Prostate gland (tissue), 2 donors: ENCODE data around the gene TLE1. TPM values are rescaled to one million over a fixed set of nuclear protein-coding genes. Genes with fewer than 3 reads are reported as not detected.
"Not testable (repeated sequence)": the region's sequence is repeated elsewhere in the genome, so short reads cannot be mapped to it uniquely, and the experiment has no call there.

Experiments used
- DNase-seq: peaks from one replicate; pipeline ENCODE4 v3.0.0-alpha.2; 2019; ENCODE audit warnings: low spot score
- H3K27ac ChIP-seq, 2 donors: fragments of 200-600 bp; sonication (generic); 2 replicates each; pipeline ENCODE4 v1.5.1; 2017 to 2019
- H3K27me3 ChIP-seq: fragments of 200-600 bp; sonication (generic); replicated peaks from 2 replicates; pipeline ENCODE4 v1.5.1; 2019; ENCODE audit not compliant: insufficient read depth
- H3K36me3 ChIP-seq, 2 donors: fragments of 200-600 bp; sonication (generic); 1 replicate in 1 of 2; 2 replicates in 1 of 2; pipeline versions ENCODE4 v1.5.1 to v1.8.1; 2017 to 2019
- H3K4me1 ChIP-seq: fragments of 200-600 bp; sonication (generic); replicated peaks from 2 replicates; pipeline ENCODE4 v1.5.1; 2019
- H3K4me3 ChIP-seq, 2 donors: fragments of 200-600 bp; sonication (generic); 2 replicates each; pipeline ENCODE4 v1.5.1; 2017 to 2019
- H3K9me3 ChIP-seq: fragments of 200-600 bp; sonication (generic); 2 replicates; pipeline ENCODE4 v1.5.1; 2017
- POLR2A ChIP-seq: fragments of 450-650 bp; IDR thresholded peaks from one replicate; pipeline ENCODE4 v1.6.1; 2016; ENCODE audit warnings: antibody characterized with exemption, mild to moderate bottlenecking
- POLR2AphosphoS5 ChIP-seq: sonication (generic); formaldehyde crosslinking; IDR thresholded peaks from one replicate; pipeline ENCODE4 v1.6.1; 2017; ENCODE audit warnings: antibody characterized with exemption
- WGBS: methylation state at CpG from one replicate; pipeline ENCODE4 v1.1.5; 2018; 5-methylcytosine and 5-hydroxymethylcytosine counted together
- intact Hi-C: fragments of 100-400 bp; cut with DNase I; formaldehyde crosslinking; loops from one replicate; pipeline ENCODE4 v1.14.2; 2022
- total RNA-seq, 2 donors: library from RNA; depleted of rRNA; stranded (reverse); fragments of >200 nt; gene quantifications; one replicate each; pipeline ENCODE4 v1.1.0, GENCODE V29; 2016
- TF ChIP-seq, protein P1 (sequence below), 4 experiments: fragments of 200-600 bp in 2 of 4; fragments of 450-650 bp in 2 of 4; sonication (generic) in 2 of 4; IDR thresholded peaks; 1 replicate in 3 of 4; 2 replicates in 1 of 4; pipeline ENCODE4 v1.5.1; 2016 to 2019; ENCODE audit warnings: antibody characterized with exemption in 4 of 4, mild to moderate bottlenecking in 2 of 4, moderate library complexity in 2 of 4

TLE1 gene
- total RNA-seq, 2 donors from 2014 or later, result 61.0 to 89.5 TPM

DNA sequence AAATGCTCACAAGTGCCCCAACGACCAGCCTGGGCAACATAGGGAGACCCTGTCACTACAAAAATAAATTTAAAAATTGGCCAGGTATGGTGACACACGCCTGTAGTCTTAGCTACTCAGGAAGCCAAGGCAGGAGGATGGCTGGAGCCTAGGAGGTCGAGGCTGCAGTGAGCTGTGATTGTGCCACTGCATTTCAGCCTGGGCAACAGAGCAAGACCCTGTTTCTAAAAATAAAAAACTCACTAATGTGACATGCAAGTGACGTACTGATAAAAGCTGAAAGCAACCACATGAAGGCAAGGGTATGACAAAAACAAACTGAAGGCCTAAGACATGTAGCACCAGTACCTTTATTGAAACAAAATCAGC is 81.1 kb downstream of the TLE1 start:
- no peaks in the 10 kb centered on the region for H3K4me1 ChIP-seq

GRCh38 chr9:81607593-81608288 is 81.6 kb downstream of the TLE1 start:
- Histone ChIP-seq H3K27ac (no peak overlapping the region), H3K27me3 (no peaks in the 10 kb centered on the region), H3K36me3 (no peaks in the 10 kb centered on the region), H3K4me3 (no peak overlapping the region), H3K9me3 (no peaks in the 10 kb centered on the region), H3K4me1 (no peaks in the 10 kb centered on the region)
- WGBS, result 70% methylated on average over 5 of the region's 5 CpGs
- TF ChIP-seq, protein P1, sequence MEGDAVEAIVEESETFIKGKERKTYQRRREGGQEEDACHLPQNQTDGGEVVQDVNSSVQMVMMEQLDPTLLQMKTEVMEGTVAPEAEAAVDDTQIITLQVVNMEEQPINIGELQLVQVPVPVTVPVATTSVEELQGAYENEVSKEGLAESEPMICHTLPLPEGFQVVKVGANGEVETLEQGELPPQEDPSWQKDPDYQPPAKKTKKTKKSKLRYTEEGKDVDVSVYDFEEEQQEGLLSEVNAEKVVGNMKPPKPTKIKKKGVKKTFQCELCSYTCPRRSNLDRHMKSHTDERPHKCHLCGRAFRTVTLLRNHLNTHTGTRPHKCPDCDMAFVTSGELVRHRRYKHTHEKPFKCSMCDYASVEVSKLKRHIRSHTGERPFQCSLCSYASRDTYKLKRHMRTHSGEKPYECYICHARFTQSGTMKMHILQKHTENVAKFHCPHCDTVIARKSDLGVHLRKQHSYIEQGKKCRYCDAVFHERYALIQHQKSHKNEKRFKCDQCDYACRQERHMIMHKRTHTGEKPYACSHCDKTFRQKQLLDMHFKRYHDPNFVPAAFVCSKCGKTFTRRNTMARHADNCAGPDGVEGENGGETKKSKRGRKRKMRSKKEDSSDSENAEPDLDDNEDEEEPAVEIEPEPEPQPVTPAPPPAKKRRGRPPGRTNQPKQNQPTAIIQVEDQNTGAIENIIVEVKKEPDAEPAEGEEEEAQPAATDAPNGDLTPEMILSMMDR (IDR thresholded peaks at IDR 0.05), result no peak
- TF ChIP-seq POLR2AphosphoS5 (no peak), POLR2A (no peak)
- DNase-seq, result no peak
- intact Hi-C loops, result no loop called here

More for the DNA sequence above, 81.1 kb downstream of the TLE1 start:
- Histone ChIP-seq H3K27ac (no peak overlapping the region), H3K27me3 (no peaks in the 10 kb centered on the region), H3K9me3 (no peaks in the 10 kb centered on the region), H3K4me3 (no peak overlapping the region), H3K36me3 (no peaks in the 10 kb centered on the region)
- intact Hi-C loops, result no loop called here
- no peak for DNase-seq
- WGBS, result 83% methylated on average over 4 of the region's 4 CpGs
- no peak for TF ChIP-seq POLR2AphosphoS5
- TF ChIP-seq POLR2A, result no peak
- TF ChIP-seq, protein P1 (IDR thresholded peaks at IDR 0.05), result no peak

DNA sequence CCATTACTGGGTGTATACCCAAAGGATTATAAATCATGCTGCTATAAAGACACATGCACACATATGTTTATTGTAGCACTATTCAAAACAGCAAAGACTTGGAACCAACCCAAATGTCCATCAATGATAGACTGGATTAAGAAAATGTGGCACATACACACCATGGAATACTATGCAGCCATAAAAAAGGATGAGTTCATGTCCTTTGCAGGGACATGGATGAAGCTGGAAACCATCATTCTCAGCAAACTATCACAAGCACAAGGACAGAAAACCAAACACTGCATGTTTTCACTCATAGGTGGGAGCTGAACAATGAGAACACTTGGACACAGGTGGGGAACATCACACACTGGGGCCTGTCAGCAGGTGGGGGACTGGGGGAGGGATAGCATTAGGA is 83.1 kb downstream of the TLE1 start:
- H3K9me3 ChIP-seq, DNase-seq, H3K27ac ChIP-seq, H3K4me3 ChIP-seq, intact Hi-C loops, H3K36me3 ChIP-seq, H3K27me3 ChIP-seq, H3K4me1 ChIP-seq: not testable (repeated sequence)

DNA sequence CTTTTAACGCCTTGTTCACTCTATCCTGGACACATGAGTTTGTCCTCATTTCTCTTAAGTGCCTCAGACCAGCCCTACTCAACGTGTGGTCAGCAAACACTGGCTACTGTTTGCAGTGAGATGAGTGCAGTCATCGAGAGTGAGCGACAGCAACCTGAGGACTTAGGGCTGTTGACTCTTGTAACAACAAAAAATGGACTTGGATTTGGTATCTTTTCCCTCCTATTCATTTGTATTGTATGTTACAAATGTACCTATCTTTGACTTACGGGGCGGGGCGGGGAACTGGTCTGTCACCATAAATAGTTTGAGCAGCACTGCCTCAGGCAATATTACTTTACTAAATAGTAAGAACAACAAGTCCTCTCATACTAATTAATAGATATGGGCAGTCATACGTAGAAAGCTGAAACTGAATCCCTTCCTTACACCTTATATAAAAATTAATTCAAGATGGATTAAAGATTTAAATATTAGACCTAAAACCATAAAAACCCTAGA is 84.1 kb downstream of the TLE1 start:
- DNase-seq, result no peak
- Histone ChIP-seq H3K4me1 (no peaks in the 10 kb centered on the region), H3K9me3 (no peaks in the 10 kb centered on the region), H3K36me3 (no peaks in the 10 kb centered on the region), H3K27ac (no peak overlapping the region), H3K4me3 (no peak overlapping the region), H3K27me3 (no peaks in the 10 kb centered on the region)
- intact Hi-C loops, result no loop called here
- TF ChIP-seq, protein P1 (IDR thresholded peaks at IDR 0.05), result no peak
- TF ChIP-seq POLR2A, result no peak
- no peak for TF ChIP-seq POLR2AphosphoS5
- WGBS, result 72% methylated on average over 8 of the region's 8 CpGs

DNA sequence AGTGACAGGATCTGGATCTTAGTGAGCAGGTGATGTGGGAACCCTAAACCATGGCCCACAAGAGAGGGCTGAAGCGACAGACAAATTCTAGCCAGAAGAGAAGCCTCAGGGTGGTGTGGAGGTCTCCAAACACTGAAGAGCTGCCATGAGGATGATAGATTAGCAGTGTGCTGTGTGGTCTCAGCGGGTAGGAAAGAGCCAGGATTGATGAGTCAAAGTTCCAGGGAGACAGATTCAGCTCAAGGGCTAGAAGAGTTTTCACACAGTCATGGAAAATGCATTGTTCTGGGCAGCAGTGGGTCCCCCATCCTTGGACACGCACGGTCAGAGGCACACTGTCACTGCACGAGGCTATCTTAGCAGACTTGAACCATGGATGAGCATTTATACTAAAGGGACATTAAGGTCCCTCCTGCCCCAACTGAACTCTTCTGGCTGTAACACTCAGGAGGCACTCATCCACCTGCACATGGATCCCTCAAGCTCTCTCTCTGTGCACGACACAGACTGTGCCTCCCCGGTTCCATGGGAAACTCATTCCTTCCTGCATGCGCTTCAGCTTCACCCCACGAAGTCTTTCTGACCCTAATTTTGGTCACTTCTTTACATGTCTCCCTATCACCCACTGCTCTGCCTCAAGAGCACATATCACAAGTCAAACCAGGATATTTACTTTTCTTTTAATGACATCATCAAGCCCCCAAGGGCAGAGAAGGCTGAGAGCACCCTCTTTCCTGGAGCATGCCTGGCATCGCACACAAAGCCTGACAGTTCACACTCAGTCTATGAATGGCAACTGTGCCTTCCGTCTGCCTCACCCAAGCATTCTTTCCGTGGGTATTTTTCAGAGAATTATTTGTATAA is 84.8 kb downstream of the TLE1 start:
- TF ChIP-seq POLR2AphosphoS5, result no peak
- H3K36me3 ChIP-seq, result no peaks in the 10 kb centered on the region
- H3K27ac ChIP-seq, result no peak overlapping the region

More for the DNA sequence above, 84.8 kb downstream of the TLE1 start:
- H3K27me3 ChIP-seq, result no peaks in the 10 kb centered on the region
- DNase-seq, result no peak
- H3K9me3 ChIP-seq, result no peaks in the 10 kb centered on the region
- intact Hi-C loops, result no loop called here
- 90% methylated on average over 12 of the region's 12 CpGs for WGBS
- H3K4me3 ChIP-seq, result no peak overlapping the region
- no peaks in the 10 kb centered on the region for H3K4me1 ChIP-seq
